ENCODE measurements around the gene PARPBP. TPM values are rescaled to one million over a fixed set of nuclear protein-coding genes. Genes with fewer than 3 reads are reported as not detected.
"Not testable (repeated sequence)": the region's sequence is repeated elsewhere in the genome, so short reads cannot be mapped to it uniquely, and the experiment has no call there.

The PARPBP gene
- total RNA-seq, 1 donor: 13.0 TPM

DNA sequence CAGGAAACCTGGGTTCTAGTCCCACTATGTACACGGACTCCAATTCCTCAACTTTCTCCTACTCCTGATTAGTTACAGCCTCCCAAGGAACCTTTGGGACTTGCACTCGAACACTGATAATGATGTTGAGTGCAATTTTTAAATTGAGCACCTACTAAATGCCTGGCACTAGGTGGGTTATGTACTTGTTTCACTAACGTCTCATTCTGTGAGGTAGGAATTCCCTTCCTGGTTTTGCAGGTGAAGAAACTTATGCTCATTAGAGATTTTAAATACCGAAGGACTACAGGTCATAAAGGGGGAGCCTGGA is 536 bp downstream of the PARPBP start:
- TF ChIP-seq, protein P1, sequence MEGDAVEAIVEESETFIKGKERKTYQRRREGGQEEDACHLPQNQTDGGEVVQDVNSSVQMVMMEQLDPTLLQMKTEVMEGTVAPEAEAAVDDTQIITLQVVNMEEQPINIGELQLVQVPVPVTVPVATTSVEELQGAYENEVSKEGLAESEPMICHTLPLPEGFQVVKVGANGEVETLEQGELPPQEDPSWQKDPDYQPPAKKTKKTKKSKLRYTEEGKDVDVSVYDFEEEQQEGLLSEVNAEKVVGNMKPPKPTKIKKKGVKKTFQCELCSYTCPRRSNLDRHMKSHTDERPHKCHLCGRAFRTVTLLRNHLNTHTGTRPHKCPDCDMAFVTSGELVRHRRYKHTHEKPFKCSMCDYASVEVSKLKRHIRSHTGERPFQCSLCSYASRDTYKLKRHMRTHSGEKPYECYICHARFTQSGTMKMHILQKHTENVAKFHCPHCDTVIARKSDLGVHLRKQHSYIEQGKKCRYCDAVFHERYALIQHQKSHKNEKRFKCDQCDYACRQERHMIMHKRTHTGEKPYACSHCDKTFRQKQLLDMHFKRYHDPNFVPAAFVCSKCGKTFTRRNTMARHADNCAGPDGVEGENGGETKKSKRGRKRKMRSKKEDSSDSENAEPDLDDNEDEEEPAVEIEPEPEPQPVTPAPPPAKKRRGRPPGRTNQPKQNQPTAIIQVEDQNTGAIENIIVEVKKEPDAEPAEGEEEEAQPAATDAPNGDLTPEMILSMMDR (IDR thresholded peaks at IDR 0.05; ENCODE audit: insufficient read depth, low read depth, low read length): no peak
- peak overlapping the region; percentile 87 for H3K4me3 ChIP-seq (ENCODE audit: low read depth, low read length)
- DNase-seq (ENCODE audit: low read depth): no peak

GRCh38 chr12:102120886-102121285 is 903 bp downstream of the PARPBP start:
- H3K4me3 ChIP-seq (ENCODE audit: low read depth, low read length): peak overlapping the region; percentile 87
- TF ChIP-seq, protein P1 (IDR thresholded peaks at IDR 0.05; ENCODE audit: insufficient read depth, low read depth, low read length): no peak
- DNase-seq (ENCODE audit: low read depth): peak; percentile 30

GRCh38 chr12:102121328-102121727 is 1.3 kb downstream of the PARPBP start:
- not testable (repeated sequence) for DNase-seq (ENCODE audit: low read depth)
- H3K4me3 ChIP-seq (ENCODE audit: low read depth, low read length): peak overlapping the region; percentile 87

GRCh38 chr12:102130720-102131119 is 10.7 kb downstream of the PARPBP start:
- H3K4me3 ChIP-seq (ENCODE audit: low read depth, low read length); DNase-seq (ENCODE audit: low read depth): not testable (repeated sequence)

GRCh38 chr12:102131442-102131841 is 11.5 kb downstream of the PARPBP start:
- not testable (repeated sequence) for H3K4me3 ChIP-seq (ENCODE audit: low read depth, low read length); DNase-seq (ENCODE audit: low read depth)

GRCh38 chr12:102137619-102138018 is 17.6 kb downstream of the PARPBP start:
- not testable (repeated sequence) for DNase-seq (ENCODE audit: low read depth); H3K4me3 ChIP-seq (ENCODE audit: low read depth, low read length)

DNA sequence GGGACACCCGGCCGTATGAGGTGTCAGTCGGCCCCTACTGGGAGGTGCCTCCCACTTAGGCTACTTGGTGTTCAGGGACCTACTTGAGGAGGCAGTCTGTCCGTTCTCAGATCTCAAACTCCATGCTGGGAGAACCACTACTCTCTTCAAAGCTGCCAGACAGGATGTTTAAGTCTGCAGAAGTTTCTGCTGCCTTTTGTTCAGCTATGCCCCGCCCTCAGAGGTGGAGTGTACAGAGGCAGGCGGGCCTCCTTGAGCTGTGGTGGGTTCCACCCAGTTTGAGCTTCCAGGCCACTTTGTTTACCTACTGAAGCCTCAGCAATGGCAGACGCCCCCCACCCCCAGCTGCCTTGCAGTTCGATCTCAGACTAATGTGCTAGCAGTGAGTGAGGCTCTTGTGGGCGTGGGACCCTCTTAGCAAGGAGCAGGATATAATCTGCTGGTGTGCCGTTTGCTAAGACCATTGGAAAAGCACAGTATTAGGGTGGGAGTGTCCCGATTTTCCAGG is 22.9 kb downstream of the PARPBP start:
- not testable (repeated sequence) for DNase-seq (ENCODE audit: low read depth)

GRCh38 chr12:102144221-102144620 is 24.2 kb downstream of the PARPBP start:
- TF ChIP-seq, protein P1 (IDR thresholded peaks at IDR 0.05; ENCODE audit: insufficient read depth, low read depth, low read length): no peak
- peak; percentile 8 for DNase-seq (ENCODE audit: low read depth)
- H3K4me3 ChIP-seq (ENCODE audit: low read depth, low read length): no peak overlapping the region

More for the DNA sequence above, 22.9 kb downstream of the PARPBP start:
- not testable (repeated sequence) for H3K4me3 ChIP-seq (ENCODE audit: low read depth, low read length)

GRCh38 chr12:102147062-102147587 is 27.1 kb downstream of the PARPBP start:
- not testable (repeated sequence) for DNase-seq (ENCODE audit: low read depth); H3K4me3 ChIP-seq (ENCODE audit: low read depth, low read length)

DNA sequence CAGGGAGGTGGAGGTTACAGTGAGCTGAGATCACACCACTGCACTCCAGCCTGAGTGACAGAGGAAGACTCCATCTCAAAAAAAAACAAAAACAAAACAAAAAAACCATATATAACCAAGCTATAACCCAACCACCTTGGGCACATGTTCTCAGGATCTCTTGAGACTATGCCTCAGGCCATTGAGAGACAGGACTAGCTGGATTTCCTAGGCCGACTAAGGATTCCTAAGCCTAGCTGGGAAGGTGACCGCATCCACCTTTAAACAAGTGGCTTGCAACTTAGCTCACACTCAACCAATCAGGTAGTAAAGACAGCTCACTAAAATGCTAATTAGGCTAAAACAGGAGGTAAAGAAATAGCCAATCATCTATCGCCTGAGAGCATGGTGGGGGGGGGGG is 35.2 kb downstream of the PARPBP start:
- H3K4me3 ChIP-seq (ENCODE audit: low read depth, low read length); DNase-seq (ENCODE audit: low read depth): not testable (repeated sequence)

DNA sequence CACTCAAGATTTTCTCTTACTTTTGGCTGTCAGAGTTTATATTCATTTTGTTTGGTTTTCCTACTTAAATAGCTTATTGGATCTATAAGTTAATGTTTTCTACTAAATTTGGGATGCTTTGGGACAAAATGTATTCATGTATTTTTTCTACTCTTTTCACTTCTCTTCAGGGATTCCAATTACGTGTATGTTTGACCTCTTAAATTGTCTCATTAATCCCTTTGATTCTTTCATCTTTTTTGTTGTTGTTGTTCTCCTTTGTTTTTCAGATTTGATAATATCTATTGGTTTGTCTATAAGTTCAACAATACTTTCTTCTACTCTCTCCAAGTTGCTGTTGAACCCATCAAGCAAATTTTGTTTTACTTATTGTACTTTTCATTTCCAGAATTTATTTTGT is 43.4 kb downstream of the PARPBP start:
- no peak for DNase-seq (ENCODE audit: low read depth)
- TF ChIP-seq, protein P1 (IDR thresholded peaks at IDR 0.05; ENCODE audit: insufficient read depth, low read depth, low read length): no peak
- H3K4me3 ChIP-seq (ENCODE audit: low read depth, low read length): no peak overlapping the region

Measured in fibroblast of villous mesenchyme (primary cell).